ENCODE measurements around the gene RAB31. TPM values are rescaled to one million over a fixed set of nuclear protein-coding genes. Genes with fewer than 3 reads are reported as not detected.

RAB31 gene
- polyA plus RNA-seq, 1 experiment: 37.2 TPM

GRCh38 chr18:9790261-9790660 lies 82.2 kb downstream of the RAB31 start:
- ChIA-PET POLR2A (no interaction called here), CTCF (interaction anchor here (0.9 kb wide), 1 partner anchor 116 kb away, joined by 3 read pairs; no protein-coding TSS in a partner anchor)
- Histone ChIP-seq H3K4me3 (ENCODE audit: low read depth, low read length) (no peak overlapping the region), H3K36me3 (ENCODE audit: control insufficient read depth, insufficient read depth, low read length) (peaks cover 1% of the 10 kb centered on the region; the same call in 1 of the 2 replicates), H3K27me3 (ENCODE audit: control insufficient read depth, insufficient read depth, low read length) (no peaks in the 10 kb centered on the region)
- TF ChIP-seq CTCF (IDR thresholded peaks at IDR 0.05; ENCODE audit: insufficient read depth, low read depth, low read length): no peak
- DNase-seq (ENCODE audit: low read depth): no peak

GRCh38 chr18:9791991-9792390 lies 83.9 kb downstream of the RAB31 start:
- Histone ChIP-seq H3K36me3 (ENCODE audit: control insufficient read depth, insufficient read depth, low read length) (no peaks in the 10 kb centered on the region; the same call in 1 of the 2 replicates), H3K4me3 (ENCODE audit: low read depth, low read length) (no peak overlapping the region), H3K27me3 (ENCODE audit: control insufficient read depth, insufficient read depth, low read length) (no peaks in the 10 kb centered on the region)
- ChIA-PET POLR2A (no interaction called here), CTCF (interaction anchor here (0.8 kb wide), 1 partner anchor 79 kb away, joined by 3 read pairs; no protein-coding TSS in a partner anchor)
- DNase-seq (ENCODE audit: low read depth): no peak
- TF ChIP-seq CTCF (IDR thresholded peaks at IDR 0.05; ENCODE audit: insufficient read depth, low read depth, low read length): no peak

GRCh38 chr18:9792565-9793245 lies 84.6 kb downstream of the RAB31 start:
- no peak overlapping the region for H3K4me3 ChIP-seq (ENCODE audit: low read depth, low read length)
- POLR2A ChIA-PET: no interaction called here
- CTCF ChIA-PET: interaction anchor here (0.8 kb wide), 1 partner anchor 80 kb away, joined by 3 read pairs; no protein-coding TSS in a partner anchor
- TF ChIP-seq CTCF (IDR thresholded peaks at IDR 0.05; ENCODE audit: insufficient read depth, low read depth, low read length): peak; percentile 50
- no peaks in the 10 kb centered on the region for H3K27me3 ChIP-seq (ENCODE audit: control insufficient read depth, insufficient read depth, low read length)
- no peaks in the 10 kb centered on the region; the same call in 1 of the 2 replicates for H3K36me3 ChIP-seq (ENCODE audit: control insufficient read depth, insufficient read depth, low read length)
- no peak for DNase-seq (ENCODE audit: low read depth)

GRCh38 chr18:9796011-9796410 lies 87.9 kb downstream of the RAB31 start:
- TF ChIP-seq CTCF (IDR thresholded peaks at IDR 0.05; ENCODE audit: insufficient read depth, low read depth, low read length): no peak
- no peaks in the 10 kb centered on the region for H3K27me3 ChIP-seq (ENCODE audit: control insufficient read depth, insufficient read depth, low read length)
- H3K36me3 ChIP-seq (ENCODE audit: control insufficient read depth, insufficient read depth, low read length): no peaks in the 10 kb centered on the region; the same call in 1 of the 2 replicates
- no peak overlapping the region for H3K4me3 ChIP-seq (ENCODE audit: low read depth, low read length)
- ChIA-PET POLR2A (no interaction called here), CTCF (interaction anchor here (2.1 kb wide), 1 partner anchor 112 kb away, joined by 5 read pairs; no protein-coding TSS in a partner anchor)
- DNase-seq (ENCODE audit: low read depth): no peak

- Histone ChIP-seq H3K36me3 (ENCODE audit: control insufficient read depth, insufficient read depth, low read length) (no peaks in the 10 kb centered on the region; the same call in 1 of the 2 replicates), H3K27me3 (ENCODE audit: control insufficient read depth, insufficient read depth, low read length) (no peaks in the 10 kb centered on the region), H3K4me3 (ENCODE audit: low read depth, low read length) (no peak overlapping the region)
- ChIA-PET CTCF (interaction anchor here (2.1 kb wide), 1 partner anchor 113 kb away, joined by 5 read pairs; no protein-coding TSS in a partner anchor), POLR2A (no interaction called here)
- TF ChIP-seq CTCF (IDR thresholded peaks at IDR 0.05; ENCODE audit: insufficient read depth, low read depth, low read length): 0 out of 2 replicates have a peak, but pooled peaks have one; percentile 6
- DNase-seq (ENCODE audit: low read depth): no peak
Measured at GRCh38 chr18:9796935-9797549, 88.9 kb downstream of the RAB31 start.
